Osteocyte (in vitro differentiated cells): ENCODE data around the gene BDH1. TPM values are rescaled to one million over a fixed set of nuclear protein-coding genes. Genes with fewer than 3 reads are reported as not detected.

Experiments used
- DNase-seq: peaks from one replicate; pipeline ENCODE4 v3.0.0; 2021; ENCODE audit warnings: mixed read lengths; ENCODE audit not compliant: unreplicated experiment; ENCODE audit errors: extremely low spot score
- H3K27ac Mint-ChIP-seq: one replicate; pipeline ENCODE4 v1.8.0; 2021; ENCODE audit warnings: mild to moderate bottlenecking, mixed read lengths; ENCODE audit not compliant: unreplicated experiment
- H3K27me3 Mint-ChIP-seq: one replicate; pipeline ENCODE4 v1.8.0; 2021; ENCODE audit warnings: mixed read lengths; ENCODE audit not compliant: unreplicated experiment
- H3K36me3 Mint-ChIP-seq: one replicate; pipeline ENCODE4 v1.8.0; 2021; ENCODE audit warnings: mixed read lengths; ENCODE audit not compliant: unreplicated experiment
- H3K4me1 Mint-ChIP-seq: one replicate; pipeline ENCODE4 v1.8.0; 2021; ENCODE audit warnings: mixed read lengths; ENCODE audit not compliant: unreplicated experiment
- H3K4me3 Mint-ChIP-seq: one replicate; pipeline ENCODE4 v1.8.0; 2021; ENCODE audit warnings: mild to moderate bottlenecking, moderate library complexity, mixed read lengths; ENCODE audit not compliant: unreplicated experiment
- H3K9me3 Mint-ChIP-seq: one replicate; pipeline ENCODE4 v1.8.0; 2021; ENCODE audit warnings: mixed read lengths; ENCODE audit not compliant: unreplicated experiment
- total RNA-seq: library from RNA; stranded (reverse); gene quantifications from 2 replicates; pipeline ENCODE4 v1.2.1, GENCODE V29; 2021
- TF ChIP-seq, protein P1 (sequence below): fragments of 200-600 bp; sonication (generic); IDR thresholded peaks from 2 replicates; pipeline ENCODE4 v1.5.0; 2021; ENCODE audit warnings: antibody characterized with exemption, mild to moderate bottlenecking, moderate library complexity

Gene BDH1
- total RNA-seq, 1 donor from 2014 or later: 12.1 TPM

DNA sequence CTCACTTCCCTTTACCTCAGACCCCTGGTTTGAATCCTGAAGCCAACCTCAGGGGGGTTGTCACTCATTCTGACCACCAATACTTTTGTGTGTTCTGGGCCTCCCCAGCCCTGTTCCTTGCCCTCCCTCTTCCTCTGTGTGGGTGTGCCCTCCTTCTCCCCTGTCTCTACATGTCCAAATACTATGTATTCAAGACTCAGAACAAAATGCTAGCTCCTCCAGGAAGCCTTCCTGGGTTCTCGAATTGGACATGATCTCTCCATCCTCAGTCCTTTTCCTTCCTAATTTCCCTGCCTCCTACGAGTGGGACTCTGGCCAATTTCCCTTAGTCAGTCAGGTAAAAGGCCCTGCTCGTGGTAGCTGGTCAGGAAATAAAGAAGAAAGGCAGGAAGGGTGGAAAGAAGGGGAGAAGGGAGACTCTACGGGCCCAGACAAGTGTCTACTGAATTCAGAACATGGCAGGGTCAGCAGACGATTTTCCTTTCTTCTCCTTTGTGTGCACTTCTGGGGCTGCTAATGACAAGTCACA is 79.7 kb downstream of the BDH1 start:
- no peak overlapping the region for H3K4me3 Mint-ChIP-seq

DNA sequence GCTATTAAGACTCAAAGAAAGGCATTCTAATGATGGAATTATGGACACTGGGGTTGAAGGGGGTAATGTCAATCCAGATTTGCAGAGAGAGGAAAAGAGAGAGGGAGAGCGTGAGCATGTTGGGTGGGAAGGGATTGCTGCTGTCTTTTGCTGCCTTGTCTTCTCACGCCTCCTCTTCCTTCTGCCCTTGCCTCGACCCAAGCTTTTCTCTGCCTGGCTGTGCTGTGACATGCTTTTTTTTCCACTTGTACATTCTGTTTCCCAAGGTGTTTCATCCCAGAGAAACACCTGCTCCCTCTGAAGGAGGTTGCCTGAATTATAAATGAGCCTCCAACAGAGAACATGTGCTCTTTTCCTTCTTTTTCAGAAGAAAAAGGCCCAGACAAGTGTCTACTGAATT is 80.3 kb downstream of the BDH1 start:
- H3K27me3 Mint-ChIP-seq: no peaks in the 10 kb centered on the region
- H3K4me3 Mint-ChIP-seq: no peak overlapping the region
- H3K4me1 Mint-ChIP-seq: peaks cover 48% of the 10 kb centered on the region
- TF ChIP-seq, protein P1, sequence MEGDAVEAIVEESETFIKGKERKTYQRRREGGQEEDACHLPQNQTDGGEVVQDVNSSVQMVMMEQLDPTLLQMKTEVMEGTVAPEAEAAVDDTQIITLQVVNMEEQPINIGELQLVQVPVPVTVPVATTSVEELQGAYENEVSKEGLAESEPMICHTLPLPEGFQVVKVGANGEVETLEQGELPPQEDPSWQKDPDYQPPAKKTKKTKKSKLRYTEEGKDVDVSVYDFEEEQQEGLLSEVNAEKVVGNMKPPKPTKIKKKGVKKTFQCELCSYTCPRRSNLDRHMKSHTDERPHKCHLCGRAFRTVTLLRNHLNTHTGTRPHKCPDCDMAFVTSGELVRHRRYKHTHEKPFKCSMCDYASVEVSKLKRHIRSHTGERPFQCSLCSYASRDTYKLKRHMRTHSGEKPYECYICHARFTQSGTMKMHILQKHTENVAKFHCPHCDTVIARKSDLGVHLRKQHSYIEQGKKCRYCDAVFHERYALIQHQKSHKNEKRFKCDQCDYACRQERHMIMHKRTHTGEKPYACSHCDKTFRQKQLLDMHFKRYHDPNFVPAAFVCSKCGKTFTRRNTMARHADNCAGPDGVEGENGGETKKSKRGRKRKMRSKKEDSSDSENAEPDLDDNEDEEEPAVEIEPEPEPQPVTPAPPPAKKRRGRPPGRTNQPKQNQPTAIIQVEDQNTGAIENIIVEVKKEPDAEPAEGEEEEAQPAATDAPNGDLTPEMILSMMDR: no peak
- H3K9me3 Mint-ChIP-seq: peaks cover 3% of the 10 kb centered on the region
- H3K36me3 Mint-ChIP-seq: no peaks in the 10 kb centered on the region
- H3K27ac Mint-ChIP-seq: no peak overlapping the region
- no peak for DNase-seq

More for the DNA sequence above, 79.7 kb downstream of the BDH1 start:
- Mint-ChIP-seq H3K9me3 (peaks cover 3% of the 10 kb centered on the region), H3K4me1 (peaks cover 48% of the 10 kb centered on the region), H3K36me3 (no peaks in the 10 kb centered on the region), H3K27ac (no peak overlapping the region), H3K27me3 (no peaks in the 10 kb centered on the region)
- TF ChIP-seq, protein P1: no peak
- DNase-seq: no peak

DNA sequence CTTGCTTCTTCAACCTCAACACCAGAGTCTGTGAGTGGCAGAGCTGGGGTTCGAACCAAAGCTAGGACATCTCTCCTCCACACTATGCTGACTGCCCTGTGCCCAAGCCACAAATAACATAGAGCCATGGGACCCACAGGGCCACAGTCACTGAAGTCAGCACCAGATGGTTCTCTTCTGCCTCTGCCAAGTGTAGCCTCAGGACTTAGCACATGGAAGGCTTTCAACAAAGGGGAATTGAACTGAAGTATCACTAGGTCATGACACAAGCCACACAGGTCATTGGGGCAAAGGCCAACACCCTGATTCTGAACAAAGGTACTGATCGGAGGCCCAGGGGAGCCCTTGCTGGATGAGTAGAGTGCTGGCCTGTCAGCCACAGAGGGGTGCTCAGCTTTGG is 83.6 kb downstream of the BDH1 start:
- TF ChIP-seq, protein P1: no peak

DNA sequence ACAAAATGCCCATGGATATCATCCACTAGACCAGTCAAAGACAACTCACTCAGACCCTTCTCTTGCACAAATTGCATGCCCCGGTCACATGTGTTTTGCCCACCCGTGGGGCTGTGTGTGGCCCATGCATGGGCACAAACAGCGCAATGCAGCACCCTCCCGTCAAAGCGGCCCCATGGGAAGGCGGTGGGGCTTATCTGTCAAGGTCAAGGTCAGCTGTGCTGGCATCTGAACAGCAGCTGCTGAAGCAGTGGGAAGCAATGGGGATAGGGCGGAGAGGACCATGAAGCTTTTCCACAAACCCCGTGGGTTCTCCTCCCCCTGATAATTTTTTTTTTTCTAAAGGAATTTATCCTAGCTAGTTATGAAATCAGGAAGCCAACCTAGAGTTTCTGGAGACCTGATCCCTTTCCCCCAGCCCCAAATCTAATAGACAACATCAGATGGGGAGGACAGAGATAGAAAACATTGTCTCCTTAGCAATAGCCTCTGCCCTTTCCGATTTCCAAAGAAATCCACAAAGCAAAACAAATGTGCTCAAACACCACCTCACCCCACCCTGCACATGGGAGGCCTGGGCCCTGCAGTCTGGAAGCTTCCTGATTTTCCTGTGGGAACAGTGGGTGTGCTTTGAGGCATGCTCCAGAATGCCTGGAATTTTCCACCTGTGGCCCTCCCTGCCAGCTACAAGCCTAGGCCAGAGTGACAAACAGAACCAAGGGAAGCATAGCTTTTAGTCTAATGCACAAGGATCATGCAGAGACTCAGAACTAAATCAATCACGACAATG is 84.4 kb downstream of the BDH1 start:
- no peak for DNase-seq
- no peaks in the 10 kb centered on the region for H3K9me3 Mint-ChIP-seq
- peaks cover 55% of the 10 kb centered on the region for H3K4me1 Mint-ChIP-seq

More for the DNA sequence above, 83.6 kb downstream of the BDH1 start:
- H3K4me1 Mint-ChIP-seq: peaks cover 48% of the 10 kb centered on the region
- H3K4me3 Mint-ChIP-seq: no peak overlapping the region
- peak overlapping the region; percentile 15 for H3K27ac Mint-ChIP-seq
- H3K36me3 Mint-ChIP-seq: no peaks in the 10 kb centered on the region
- H3K9me3 Mint-ChIP-seq: no peaks in the 10 kb centered on the region
- no peaks in the 10 kb centered on the region for H3K27me3 Mint-ChIP-seq
- no peak for DNase-seq

More for the DNA sequence above, 84.4 kb downstream of the BDH1 start:
- Mint-ChIP-seq H3K27ac (peak overlapping the region; percentile 54), H3K4me3 (no peak overlapping the region), H3K27me3 (no peaks in the 10 kb centered on the region), H3K36me3 (no peaks in the 10 kb centered on the region)
- TF ChIP-seq, protein P1: no peak
